ENCODE measurements around the gene TNFSF4.
"Not testable (repeated sequence)": the region's sequence is repeated elsewhere in the genome, so short reads cannot be mapped to it uniquely, and the experiment has no call there.

TNFSF4 gene

DNA sequence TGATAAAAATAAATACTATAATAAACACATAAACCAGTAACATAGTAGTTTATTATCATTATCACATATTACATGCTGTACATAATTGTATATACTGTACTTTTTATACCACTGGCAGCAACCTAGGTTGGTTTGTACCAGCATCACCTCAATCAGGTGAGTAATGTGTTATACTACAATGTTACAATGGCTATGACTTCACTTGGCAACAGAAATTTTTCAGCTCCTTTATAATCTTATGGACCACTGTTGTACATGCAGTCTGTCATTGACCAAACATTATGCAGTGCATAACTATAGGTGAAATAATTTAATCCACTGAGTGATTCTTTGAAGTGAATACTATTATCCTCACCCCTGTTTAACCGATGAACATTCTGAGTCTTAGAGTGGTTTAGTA, 44.5 kb downstream of the TNFSF4 start:
- no peak for DNase-seq

DNA sequence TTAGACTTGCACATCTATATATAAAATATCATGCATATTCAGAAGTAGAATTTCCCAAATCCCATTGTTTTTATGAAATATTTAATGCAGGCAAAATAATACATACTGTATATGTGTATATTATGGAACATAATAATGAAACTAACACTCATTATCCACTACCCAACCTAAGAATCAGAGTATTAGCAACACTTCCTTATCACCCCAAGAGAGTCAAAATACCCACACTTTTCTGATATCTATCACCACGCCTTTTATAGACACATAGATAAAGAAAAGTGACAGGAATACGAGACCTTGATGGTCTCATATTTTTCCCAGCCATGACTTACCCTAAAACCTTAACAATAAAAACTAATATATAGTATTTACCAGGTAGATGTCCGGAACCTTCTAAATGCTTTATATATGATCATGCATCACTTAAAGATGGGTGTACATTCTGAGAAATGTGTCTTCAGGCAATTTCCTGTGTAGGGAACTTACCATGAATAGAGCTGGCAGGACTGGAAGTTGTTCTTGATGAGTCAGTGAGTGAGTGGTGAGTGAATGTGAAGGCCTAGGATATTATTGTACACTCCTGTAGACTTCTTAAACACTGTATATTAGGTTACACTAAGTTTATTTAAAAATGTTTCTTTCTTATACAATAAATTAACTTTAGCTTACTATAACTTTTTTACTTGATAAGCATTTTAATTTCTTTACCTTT, 45.5 kb downstream of the TNFSF4 start:
- peak; percentile 70 for DNase-seq

DNA sequence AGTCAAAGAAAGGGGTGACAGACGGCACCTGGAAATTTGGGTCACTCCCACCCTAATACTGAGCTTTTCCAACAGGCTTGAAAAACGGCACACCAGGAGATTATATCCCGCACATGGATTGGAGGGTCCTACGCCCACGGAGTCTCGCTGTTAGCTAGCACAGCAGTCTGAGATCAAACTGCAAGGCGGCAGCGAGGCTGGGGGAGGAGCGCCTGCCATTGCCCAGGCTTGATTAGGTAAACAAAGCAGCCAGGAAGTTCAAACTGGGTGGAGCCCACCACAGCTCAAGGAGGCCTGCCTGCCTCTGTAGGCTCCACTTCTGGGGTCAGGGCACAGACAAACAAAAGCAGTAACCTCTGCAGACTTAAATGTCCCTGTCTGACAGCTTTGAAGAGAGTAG, 53.2 kb downstream of the TNFSF4 start:
- DNase-seq = not testable (repeated sequence)

DNA sequence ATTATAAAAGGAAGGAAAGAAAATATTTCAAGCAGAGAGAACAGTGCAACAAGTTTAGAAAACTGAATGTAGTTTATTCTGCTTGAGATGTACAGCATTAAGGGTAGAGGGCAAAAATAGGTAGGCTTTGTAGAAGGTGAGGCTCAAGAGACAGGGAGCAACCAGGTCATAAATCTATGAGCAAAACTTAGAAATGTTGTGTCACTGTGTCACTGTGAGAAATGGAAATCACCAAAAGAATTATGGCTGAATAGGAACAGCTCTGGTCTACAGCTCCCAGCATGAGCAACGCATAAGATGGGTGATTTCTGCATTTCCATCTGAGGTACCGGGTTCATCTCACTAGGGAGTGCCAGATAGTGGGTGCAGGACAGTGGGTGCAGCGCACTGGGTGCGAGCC, 53.6 kb downstream of the TNFSF4 start:
- DNase-seq = no peak

DNA sequence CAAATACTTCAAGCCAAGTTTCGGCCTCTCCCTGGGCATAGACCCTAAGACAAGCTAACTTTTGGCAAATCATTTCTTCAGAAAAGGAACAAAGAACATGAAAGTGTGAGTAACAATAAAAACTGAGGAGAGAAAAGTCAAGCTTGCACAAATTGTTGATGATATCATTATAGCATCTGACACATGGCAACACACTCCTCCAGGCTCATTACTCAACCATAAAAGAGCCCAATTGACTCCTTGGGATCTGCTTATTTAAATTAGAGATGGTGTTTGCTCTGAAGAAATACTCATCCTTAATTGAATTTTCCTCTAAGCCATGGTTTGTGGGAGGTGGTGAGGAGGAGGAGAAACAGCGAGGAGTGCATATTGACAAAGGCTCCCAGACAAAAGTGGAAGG, 54.5 kb downstream of the TNFSF4 start:
- DNase-seq = no peak

DNA sequence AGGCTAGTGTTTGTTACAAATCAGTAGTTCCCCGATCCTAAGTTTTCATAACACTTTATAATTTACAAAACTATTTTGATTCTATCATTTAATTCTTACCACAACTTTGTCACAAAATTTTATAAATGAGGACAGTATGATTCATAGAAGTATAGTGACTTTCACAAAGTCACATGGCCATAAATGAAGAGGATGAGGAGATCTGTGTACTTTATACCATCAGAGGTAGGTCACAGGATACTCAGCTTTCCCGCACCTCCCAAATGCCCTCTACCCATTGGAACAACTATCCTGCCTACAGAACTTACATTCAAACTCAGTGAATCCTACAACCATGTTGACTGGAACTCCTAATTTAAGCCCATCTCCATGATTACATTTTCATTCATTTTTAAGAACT, 56.3 kb downstream of the TNFSF4 start:
- no peak for DNase-seq

DNA sequence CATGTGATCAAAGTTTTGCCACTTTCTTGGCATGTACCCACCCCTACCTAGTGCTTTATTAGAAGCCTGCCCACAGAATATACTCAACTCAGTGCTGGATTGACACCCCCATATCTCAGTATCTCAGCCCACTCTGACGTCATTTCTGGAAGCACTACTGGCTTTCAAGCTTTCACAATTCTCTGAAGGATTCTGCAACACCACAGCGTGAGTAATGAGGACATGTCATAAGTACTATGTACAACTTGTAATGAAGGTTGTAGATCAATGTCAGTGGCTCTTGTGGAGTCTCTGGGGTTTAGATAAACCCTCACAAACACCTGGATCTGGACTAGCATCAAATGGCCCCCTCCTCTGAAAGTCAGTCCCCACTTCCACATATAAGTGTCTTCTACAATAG, 57.2 kb downstream of the TNFSF4 start:
- DNase-seq = peak; percentile 67

DNA sequence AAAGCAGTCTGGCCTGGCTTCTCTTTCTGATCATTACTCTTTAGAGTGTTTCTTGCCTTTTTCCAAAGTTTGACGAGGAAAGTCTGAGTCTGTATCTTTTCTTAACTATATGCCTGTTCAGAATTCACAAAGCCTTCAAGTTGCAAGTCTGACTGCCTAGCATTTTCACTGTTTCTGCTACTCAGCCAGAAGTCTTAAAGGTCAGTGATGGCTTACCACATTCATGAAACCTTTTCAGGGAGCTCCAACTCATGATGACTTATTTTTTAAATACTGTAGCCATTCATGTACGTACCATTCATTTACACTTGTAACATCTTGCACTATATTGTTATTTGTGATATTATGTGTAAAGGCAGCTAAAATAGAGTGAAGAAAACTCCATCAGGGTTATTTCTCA, 58.2 kb downstream of the TNFSF4 start:
- DNase-seq = no peak

DNA sequence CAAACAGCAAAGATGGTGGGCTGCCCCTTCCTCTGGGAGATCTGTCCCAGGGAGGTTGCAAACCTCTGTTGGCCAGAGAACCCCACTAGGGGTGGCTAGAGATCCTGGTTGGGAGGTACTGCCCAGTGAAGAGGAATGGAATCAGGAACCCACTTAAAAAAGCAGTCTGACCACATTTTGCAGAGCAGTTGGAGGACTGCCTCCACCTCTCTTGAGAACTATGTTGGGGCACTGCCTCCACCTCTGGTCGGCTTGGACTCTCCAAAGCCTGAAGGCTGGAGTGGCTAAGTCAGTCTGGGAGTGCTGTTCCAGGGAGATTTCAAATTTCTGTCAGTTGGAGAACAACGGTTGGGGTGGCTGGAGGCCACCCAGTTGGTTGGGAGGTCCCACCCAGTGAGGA, 58.6 kb downstream of the TNFSF4 start:
- DNase-seq = no peak

DNA sequence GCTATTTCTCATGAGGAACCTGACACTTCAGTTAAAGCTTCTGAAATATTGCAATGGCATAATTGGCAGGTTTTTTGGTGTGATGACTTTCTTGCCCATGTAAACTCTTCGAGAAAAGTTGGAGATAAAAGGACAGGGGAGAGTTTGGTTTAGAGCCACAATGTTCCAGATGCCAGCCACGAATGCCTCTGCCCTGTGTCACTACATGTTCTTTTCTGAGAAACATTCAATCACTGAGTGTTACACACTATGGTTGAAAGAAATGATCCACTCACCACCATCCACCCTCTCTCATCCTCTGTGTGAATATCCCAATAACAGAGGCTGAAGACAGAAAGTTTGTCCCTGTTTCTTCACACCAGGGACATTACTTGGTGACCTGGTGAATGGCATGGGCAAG, 66.4 kb downstream of the TNFSF4 start:
- DNase-seq = no peak

DNA sequence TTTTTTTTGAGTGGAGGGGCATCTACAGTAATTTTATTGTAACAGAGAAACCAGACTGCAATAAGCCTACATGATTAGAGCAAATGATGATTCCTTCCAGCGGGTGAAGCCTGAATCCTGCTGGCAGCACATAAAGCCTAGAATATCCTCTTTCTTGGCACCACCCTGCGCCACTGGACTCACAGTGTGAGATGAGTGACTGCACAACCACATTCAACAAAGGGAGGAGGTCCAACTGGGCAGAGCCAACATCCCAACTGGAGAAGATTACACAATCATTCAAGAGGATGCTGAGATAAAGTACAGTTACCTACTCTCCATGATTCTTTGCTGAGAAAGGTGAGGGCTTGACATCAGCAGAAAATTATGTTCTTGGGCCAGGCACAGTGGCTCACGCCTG, 67.4 kb downstream of the TNFSF4 start:
- DNase-seq = no peak

DNA sequence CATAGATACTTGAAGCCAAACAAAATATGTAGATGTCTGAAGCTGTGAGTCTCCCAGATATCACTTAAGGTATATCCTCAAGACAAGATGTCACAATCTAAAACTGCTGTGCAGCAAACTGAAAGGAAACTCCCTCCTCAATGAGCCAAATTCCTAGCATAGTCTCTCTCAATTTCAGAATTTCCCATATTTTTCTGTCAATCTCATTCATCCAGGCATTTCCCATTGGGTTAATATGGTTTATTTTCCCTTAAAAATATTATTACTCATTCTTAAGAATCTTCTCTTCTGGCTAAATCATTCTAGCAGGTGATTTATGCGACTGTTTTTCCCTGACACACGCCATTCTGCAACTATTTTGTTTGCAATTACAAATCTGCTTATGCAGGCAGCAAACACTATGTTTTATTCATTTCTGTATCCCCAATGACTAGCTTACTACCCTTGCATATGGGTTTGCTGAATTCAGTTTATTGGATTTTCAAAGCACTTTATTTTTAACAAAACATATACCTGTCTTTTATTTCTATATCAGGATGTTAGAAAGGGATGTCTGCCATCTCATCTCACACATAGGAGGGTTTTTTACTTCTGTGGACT, 69.9 kb downstream of the TNFSF4 start:
- peak; percentile 57 for DNase-seq

DNA sequence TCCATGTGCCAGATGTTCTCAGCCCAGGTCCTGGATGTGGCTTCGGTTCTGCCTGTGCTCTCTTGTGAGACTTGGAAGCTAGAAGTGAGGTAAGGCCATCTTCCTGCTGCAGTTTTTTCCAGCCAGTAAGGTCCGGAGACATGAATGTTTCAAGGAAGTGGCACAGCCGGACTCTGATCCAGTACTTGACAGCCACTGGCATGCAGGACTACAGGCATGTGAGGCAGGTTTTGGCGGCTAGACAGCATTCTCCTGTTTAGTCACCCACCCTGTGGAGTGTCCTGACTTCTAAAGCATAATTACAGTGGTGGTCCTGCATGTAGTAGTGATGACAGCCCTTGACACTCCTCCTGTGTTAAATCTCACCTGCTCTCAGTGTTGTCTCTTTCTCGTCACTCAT, 72.3 kb downstream of the TNFSF4 start:
- DNase-seq = peak; percentile 20

DNA sequence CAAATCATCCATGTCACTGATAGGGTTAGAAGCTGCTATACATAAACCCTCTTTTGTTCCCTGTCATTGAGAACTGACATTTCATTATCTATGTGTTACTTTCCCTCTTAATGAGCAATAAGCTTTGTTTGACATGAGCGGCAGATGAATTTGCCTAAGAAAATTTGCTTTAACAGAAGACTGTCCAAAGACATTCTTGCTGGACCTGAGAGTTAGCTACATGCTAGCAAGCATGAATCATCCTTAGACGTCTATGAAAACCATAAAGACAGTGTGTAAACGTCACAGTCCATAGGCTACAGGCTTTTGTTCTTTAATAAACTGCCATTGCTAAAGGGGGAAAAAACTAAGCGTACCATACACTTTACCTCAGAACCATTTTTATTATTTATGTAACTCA, 73.1 kb downstream of the TNFSF4 start:
- peak; percentile 55 for DNase-seq
